B cell (primary cell): ENCODE measurements around the gene SGSH. TPM values are rescaled to one million over a fixed set of nuclear protein-coding genes. Genes with fewer than 3 reads are reported as not detected.

ENCODE experiments used
- ATAC-seq: fragments of 200-7000 bp; cut with Tn5 transposase; one replicate; pipeline ENCODE4 v1.10.0; 2021; ENCODE audit warnings: low read depth, mild to moderate bottlenecking, moderate number of reproducible peaks, moderate library complexity
- CTCF ChIA-PET: fragments of 350-600 bp; sonication (Branson Sonifier 250); formaldehyde crosslinking; loops from one replicate; lab custom pipeline; 2021; ENCODE audit warnings: antibody characterized with exemption, inconsistent platforms; lab: Charles Lee
- POLR2A ChIA-PET: fragments of 350-600 bp; sonication (Branson Sonifier 250); formaldehyde crosslinking; loops from one replicate; lab custom pipeline; 2021; ENCODE audit warnings: antibody characterized with exemption; lab: Charles Lee
- DNase-seq: peaks from one replicate; pipeline ENCODE4 v3.0.0; 2013
- H2AFZ ChIP-seq: 2 replicates; pipeline ENCODE4 v1.6.1; 2012; ENCODE audit warnings: mild to moderate bottlenecking, low read depth, low read length; ENCODE audit not compliant: insufficient read depth, poor library complexity, severe bottlenecking
- H3K27ac ChIP-seq, 2 donors: 1 replicate in 1 of 2; 2 replicates in 1 of 2; pipeline ENCODE4 v1.5.1; 2012 to 2013; ENCODE audit warnings: low read length in 2 of 2, mild to moderate bottlenecking in 2 of 2, moderate library complexity in 1 of 2
- H3K27me3 ChIP-seq, 4 experiments: fragments of 200-600 bp in 1 of 4; sonication (generic) in 1 of 4; replicated peaks in 1 of 4; 1 replicate in 2 of 4; 2 replicates in 2 of 4; pipeline versions ENCODE4 v1.6.1 to v1.7.0; 2013 to 2016; ENCODE audit warnings: low read length in 3 of 4, mild to moderate bottlenecking in 2 of 4, mixed read lengths in 1 of 4, moderate library complexity in 1 of 4; ENCODE audit not compliant: insufficient read depth in 4 of 4, control insufficient read depth in 3 of 4; ENCODE audit errors: control extremely low read depth in 1 of 4
- H3K36me3 ChIP-seq, 2 experiments: replicated peaks in 1 of 2; 1 replicate in 1 of 2; 2 replicates in 1 of 2; pipeline versions ENCODE4 v1.6.1 to v1.7.1; 2013; ENCODE audit warnings: low read length in 1 of 2; ENCODE audit not compliant: insufficient read depth in 2 of 2, control insufficient read depth in 1 of 2; ENCODE audit errors: control extremely low read depth in 1 of 2, extremely low read depth in 1 of 2
- H3K4me1 ChIP-seq, 2 donors: fragments of 200-600 bp in 1 of 2; sonication (generic) in 1 of 2; 1 replicate in 1 of 2; 2 replicates in 1 of 2; pipeline versions ENCODE4 v1.5.1 to v1.6.1; 2013 to 2017; ENCODE audit warnings: low read length in 2 of 2; ENCODE audit not compliant: control insufficient read depth in 2 of 2, insufficient read depth in 2 of 2
- H3K4me2 ChIP-seq: replicated peaks from 2 replicates; pipeline ENCODE3; 2012; ENCODE audit warnings: mild to moderate bottlenecking, low read depth, low read length; ENCODE audit not compliant: poor library complexity, severe bottlenecking
- H3K4me3 ChIP-seq, 5 experiments: fragments of 200-600 bp in 1 of 5; sonication (generic) in 1 of 5; 1 replicate in 3 of 5; 2 replicates in 2 of 5; pipeline versions ENCODE4 v1.5.1 to v1.7.0; 2011 to 2016; ENCODE audit warnings: low read length in 4 of 5, mild to moderate bottlenecking in 4 of 5, low read depth in 2 of 5, control low read depth in 1 of 5, moderate library complexity in 1 of 5; ENCODE audit not compliant: insufficient read depth in 1 of 5; ENCODE audit errors: control extremely low read depth in 1 of 5, extremely low read depth in 1 of 5
- H3K79me2 ChIP-seq: fragments of 200-600 bp; sonication (generic); one replicate; pipeline ENCODE4 v1.6.0; 2016; ENCODE audit warnings: low read length; ENCODE audit not compliant: control insufficient read depth, insufficient read depth
- H3K9ac ChIP-seq: fragments of 200-600 bp; sonication (generic); 2 replicates; pipeline ENCODE4 v1.6.1; 2017; ENCODE audit warnings: mild to moderate bottlenecking, low read length, moderate library complexity
- H3K9me3 ChIP-seq, 3 donors: one replicate each; pipeline versions ENCODE4 v1.6.1 to v1.7.1; 2013; ENCODE audit warnings: low read length in 2 of 3; ENCODE audit not compliant: control insufficient read depth in 2 of 3, insufficient read depth in 1 of 3; ENCODE audit errors: control extremely low read depth in 1 of 3
- H4K20me1 ChIP-seq: 2 replicates; pipeline ENCODE4 v1.6.0; 2012; ENCODE audit warnings: mild to moderate bottlenecking, low read length; ENCODE audit not compliant: insufficient read depth, control insufficient read depth, poor library complexity, severe bottlenecking
- H3K27ac Mint-ChIP-seq: one replicate; pipeline ENCODE4 v1.8.0; 2021; ENCODE audit warnings: mixed read lengths
- H3K27me3 Mint-ChIP-seq: one replicate; pipeline ENCODE4 v1.8.0; 2021; ENCODE audit warnings: mixed read lengths
- H3K4me1 Mint-ChIP-seq: one replicate; pipeline ENCODE4 v1.8.0; 2021; ENCODE audit warnings: mixed read lengths
- H3K4me3 Mint-ChIP-seq: one replicate; pipeline ENCODE4 v1.8.0; 2021; ENCODE audit warnings: mixed read lengths
- H3K9me3 Mint-ChIP-seq: one replicate; pipeline ENCODE4 v1.8.0; 2022; ENCODE audit warnings: mixed read lengths; ENCODE audit not compliant: insufficient read depth
- CTCF ChIP-seq: fragments of 200-600 bp; IDR thresholded peaks from one replicate; pipeline ENCODE4 v1.8.0; 2022; ENCODE audit warnings: antibody characterized with exemption, mild to moderate bottlenecking
- EZH2 ChIP-seq: IDR thresholded peaks from 2 replicates; pipeline ENCODE4 v1.6.1; 2012; ENCODE audit warnings: borderline replicate concordance, low read depth, mild to moderate bottlenecking, moderate library complexity, low read length; ENCODE audit not compliant: insufficient read depth, poor library complexity, severe bottlenecking
- WGBS: methylation state at CpG from one replicate; pipeline ENCODE4 v1.1.5; 2013; ENCODE audit warnings: missing lambda C conversion rate; ENCODE audit not compliant: insufficient coverage; 5-methylcytosine and 5-hydroxymethylcytosine counted together
- intact Hi-C: fragments of 100-400 bp; cut with micrococcal nuclease; formaldehyde crosslinking; loops from one replicate; pipeline ENCODE4 v1.10.0; 2022
- polyA plus RNA-seq: library from polyadenylated mRNA; depleted of rRNA; stranded (reverse); fragments of >200 nt; gene quantifications from 2 replicates; pipeline ENCODE4 v1.2.3, GENCODE V29; 2012
- total RNA-seq, 2 donors: library from RNA; stranded (reverse); fragments of 120-200 nt in 1 of 2; gene quantifications; 1 replicate in 1 of 2; 2 replicates in 1 of 2; pipeline versions ENCODE4 v1.2.3 to v1.2.4, GENCODE V29; 2013 to 2022

The SGSH gene
- total and polyA plus RNA-seq, 2 donors (not counting 1 experiment from before 2014, with no cell fraction given): 44.5 to 83.7 TPM

- peaks cover 0 to 9% (median 0%) of the 10 kb centered on the region in 3 donors for H3K9me3 ChIP-seq
- 88% methylated on average over 10 of the region's 10 CpGs for WGBS
Observed at GRCh38 chr17:80190716-80191115, 29.4 kb downstream of the SGSH start.

GRCh38 chr17:80189611-80190010 lies 30.5 kb downstream of the SGSH start:
- intact Hi-C loops: no loop called here
- peaks cover 0 to 9% (median 0%) of the 10 kb centered on the region in 3 donors for H3K9me3 ChIP-seq
- no peaks in the 10 kb centered on the region for H3K9me3 Mint-ChIP-seq
- no peak overlapping the region for H3K9ac ChIP-seq
- H4K20me1 ChIP-seq: no peaks in the 10 kb centered on the region
- H3K4me1 Mint-ChIP-seq: no peaks in the 10 kb centered on the region
- H3K36me3 ChIP-seq: no peaks in the 10 kb centered on the region
- peaks cover 16% of the 10 kb centered on the region for H3K27me3 Mint-ChIP-seq
- H3K27ac Mint-ChIP-seq: no peak overlapping the region
- ATAC-seq (no peak), DNase-seq (no peak)
- no peaks in the 10 kb centered on the region for H3K4me1 ChIP-seq
- no peak overlapping the region for H3K27ac ChIP-seq
- peaks cover 0 to 7% (median 0%) of the 10 kb centered on the region in 4 experiments for H3K27me3 ChIP-seq
- no peak overlapping the region for H2AFZ ChIP-seq
- TF ChIP-seq CTCF (no peak), EZH2 (no peak)
- no peak overlapping the region for H3K4me2 ChIP-seq
- ChIA-PET CTCF (no interaction called here), POLR2A (no interaction called here)
- no peak overlapping the region for H3K4me3 ChIP-seq
- WGBS: 93% methylated on average over 23 of the region's 23 CpGs
- no peaks in the 10 kb centered on the region for H3K79me2 ChIP-seq
- H3K4me3 Mint-ChIP-seq: no peak overlapping the region

More at GRCh38 chr17:80190716-80191115, 29.4 kb downstream of the SGSH start:
- TF ChIP-seq EZH2 (no peak), CTCF (no peak)
- H3K4me1 ChIP-seq: no peaks in the 10 kb centered on the region
- H3K27ac ChIP-seq: no peak overlapping the region
- no peak for DNase-seq
- H3K4me1 Mint-ChIP-seq: no peaks in the 10 kb centered on the region
- H3K27me3 ChIP-seq: peaks cover 0 to 15% (median 0%) of the 10 kb centered on the region in 4 experiments
- H3K4me3 Mint-ChIP-seq: no peak overlapping the region
- no peaks in the 10 kb centered on the region for H3K9me3 Mint-ChIP-seq
- ATAC-seq: no peak
- H3K36me3 ChIP-seq: no peaks in the 10 kb centered on the region
- H3K9ac ChIP-seq: no peak overlapping the region
- H4K20me1 ChIP-seq: no peaks in the 10 kb centered on the region
- no peaks in the 10 kb centered on the region for H3K79me2 ChIP-seq
- H3K27ac Mint-ChIP-seq: no peak overlapping the region
- no peak overlapping the region for H3K4me2 ChIP-seq
- CTCF ChIA-PET: no interaction called here
- intact Hi-C loops: no loop called here
- POLR2A ChIA-PET: interaction anchor here (0.6 kb wide), 1 partner anchor 117 kb away, joined by 4 read pairs; no protein-coding TSS in a partner anchor
- H3K4me3 ChIP-seq: no peak overlapping the region
- H2AFZ ChIP-seq: no peak overlapping the region
- peaks cover 16% of the 10 kb centered on the region for H3K27me3 Mint-ChIP-seq
